Activated T-cell treated with anti-CD3 and anti-CD28 coated beads, Interleukin-2, amount 50 U/mL, for 48 hours (primary cell): Measurements from ENCODE around the gene ZNF286A.
"Not testable (repeated sequence)": the region's sequence is repeated elsewhere in the genome, so short reads cannot be mapped to it uniquely, and the experiment has no call there.

Experiments used
- DNase-seq, 2 experiments: peaks; one replicate each; pipeline ENCODE4 v3.0.0-alpha.2; 2020

Gene ZNF286A

DNA sequence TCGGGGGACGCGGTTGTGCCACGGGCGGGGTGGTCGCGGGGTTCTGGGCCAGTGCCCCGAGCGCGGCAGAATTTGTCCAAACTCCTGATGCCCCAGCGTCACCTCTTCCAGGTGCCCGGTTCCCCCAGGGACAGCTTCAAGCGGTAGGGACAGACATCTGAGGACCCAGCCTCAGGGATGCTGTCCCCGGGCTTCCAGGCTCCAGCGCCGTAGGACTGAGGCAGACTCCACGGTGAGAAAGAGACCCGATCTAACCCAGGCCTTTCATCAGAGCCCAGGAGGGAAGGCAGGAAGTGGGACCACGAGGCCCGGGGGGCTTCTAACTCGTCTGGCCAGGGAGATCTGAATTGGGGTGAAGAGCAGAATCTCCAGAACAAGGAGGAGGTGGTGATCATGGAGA lies 385 bp downstream of the ZNF286A start:
- DNase-seq: not testable (repeated sequence)

DNA sequence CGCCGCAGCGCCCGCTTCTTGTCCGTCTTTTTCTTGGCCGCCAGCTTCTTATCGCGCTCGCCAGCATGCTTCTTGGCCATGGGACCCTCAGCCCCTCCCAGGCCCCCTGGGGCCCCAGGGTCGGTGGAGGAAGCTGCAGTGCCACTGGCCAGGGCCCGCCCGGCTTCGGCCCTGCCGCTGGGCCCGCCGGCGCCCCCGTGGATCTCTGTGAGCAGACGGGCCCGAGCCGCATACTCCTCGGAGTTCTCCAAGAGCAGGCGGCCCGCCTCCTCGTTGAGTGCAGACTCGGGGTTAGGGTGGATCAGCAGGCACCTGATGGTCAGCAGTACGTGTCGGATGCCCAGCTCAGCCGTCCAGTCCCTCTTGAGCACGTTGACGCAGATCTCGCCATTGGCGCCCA lies 4.7 kb downstream of the ZNF286A start:
- DNase-seq: not testable (repeated sequence)

DNA sequence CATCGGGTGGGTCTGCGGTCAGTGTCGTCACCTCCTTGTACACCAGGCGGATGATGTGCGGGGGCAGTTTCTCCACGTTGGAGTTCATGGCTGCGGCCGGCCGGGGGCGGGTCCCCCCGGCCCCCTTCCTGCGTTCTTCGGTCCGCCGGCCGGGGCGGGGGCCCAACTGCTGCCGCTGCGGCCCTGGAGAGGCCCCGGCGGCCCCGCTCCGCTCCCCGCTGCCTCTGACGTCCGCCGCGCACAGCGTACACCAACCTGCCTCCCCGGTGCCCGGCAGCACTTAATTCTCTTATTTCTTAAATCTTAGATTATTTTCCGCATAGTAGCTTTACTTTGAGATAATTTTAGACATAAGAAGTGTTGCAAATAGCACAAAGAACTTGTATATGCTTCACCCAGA lies 5.3 kb downstream of the ZNF286A start:
- DNase-seq: not testable (repeated sequence)

DNA sequence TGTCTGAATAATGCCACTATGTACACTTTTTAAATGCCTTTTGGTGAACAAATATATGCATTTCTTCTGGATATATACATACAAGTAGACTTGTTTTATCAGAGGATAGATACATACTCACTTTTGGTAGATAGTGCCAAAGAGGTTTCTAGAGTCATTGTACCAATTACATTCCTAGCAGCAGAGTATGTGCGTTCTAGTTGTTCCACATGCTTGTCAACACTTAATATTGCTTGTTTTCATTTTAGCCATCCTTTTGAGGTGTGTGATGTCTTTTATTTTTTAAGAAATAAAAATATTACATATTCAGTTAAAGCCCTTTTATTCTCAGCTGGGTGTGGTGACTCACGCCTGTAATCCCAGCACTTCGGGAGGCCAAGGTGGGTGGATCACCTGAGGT lies 9.3 kb downstream of the ZNF286A start:
- DNase-seq: not testable (repeated sequence)

DNA sequence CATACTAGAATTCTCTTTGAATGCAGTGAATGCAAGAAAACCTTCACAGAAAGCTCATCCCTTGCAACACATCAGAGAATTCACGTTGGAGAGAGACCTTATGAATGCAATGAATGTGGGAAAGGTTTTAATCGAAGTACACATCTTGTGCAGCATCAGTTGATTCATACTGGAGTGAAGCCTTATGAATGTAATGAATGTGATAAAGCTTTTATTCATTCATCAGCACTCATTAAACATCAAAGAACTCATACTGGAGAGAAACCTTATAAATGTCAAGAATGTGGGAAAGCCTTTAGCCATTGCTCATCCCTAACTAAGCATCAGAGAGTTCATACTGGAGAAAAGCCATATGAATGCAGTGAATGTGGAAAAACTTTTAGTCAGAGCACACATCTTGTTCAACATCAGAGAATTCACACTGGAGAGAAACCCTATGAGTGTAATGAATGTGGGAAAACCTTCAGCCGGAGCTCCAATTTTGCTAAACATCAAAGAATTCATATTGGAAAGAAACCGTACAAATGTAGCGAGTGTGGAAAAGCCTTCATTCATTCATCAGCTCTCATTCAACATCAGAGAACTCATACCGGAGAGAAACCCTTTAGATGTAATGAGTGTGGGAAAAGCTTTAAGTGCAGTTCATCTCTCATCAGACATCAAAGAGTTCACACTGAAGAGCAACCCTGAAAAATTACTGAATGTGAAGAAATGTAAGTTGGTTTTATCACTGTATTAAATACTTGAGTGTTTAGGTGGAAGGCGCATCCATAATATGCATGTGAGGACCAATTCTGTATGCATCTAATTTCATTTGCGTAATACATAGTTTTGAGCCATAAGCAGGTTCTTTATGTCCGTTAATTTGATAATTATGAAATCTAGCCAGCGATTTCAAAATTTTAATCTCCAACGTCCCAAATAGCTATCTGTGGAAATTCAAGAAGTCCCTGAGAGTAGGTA lies 17.3 kb downstream of the ZNF286A start:
- not testable (repeated sequence) for DNase-seq

DNA sequence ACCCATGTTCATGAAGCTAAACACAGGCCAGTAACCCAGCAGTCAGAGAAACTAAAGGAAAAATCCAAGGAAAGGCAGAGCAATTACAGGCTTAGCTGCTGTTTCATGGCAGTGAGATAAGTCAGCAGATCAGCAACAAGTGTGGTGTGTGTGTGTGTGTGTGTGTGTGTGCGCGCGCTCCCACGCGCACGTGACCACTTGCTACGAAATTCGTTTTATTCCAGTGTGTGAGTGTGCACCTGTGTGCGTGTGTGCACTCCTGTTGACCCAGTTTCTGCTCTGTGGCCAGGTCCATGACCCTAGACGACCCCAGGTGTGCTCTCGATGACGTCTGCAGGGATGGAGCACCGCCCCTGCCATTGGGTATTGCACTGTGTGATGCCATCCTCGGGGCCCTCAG lies 31.0 kb downstream of the ZNF286A start:
- not testable (repeated sequence) for DNase-seq

DNA sequence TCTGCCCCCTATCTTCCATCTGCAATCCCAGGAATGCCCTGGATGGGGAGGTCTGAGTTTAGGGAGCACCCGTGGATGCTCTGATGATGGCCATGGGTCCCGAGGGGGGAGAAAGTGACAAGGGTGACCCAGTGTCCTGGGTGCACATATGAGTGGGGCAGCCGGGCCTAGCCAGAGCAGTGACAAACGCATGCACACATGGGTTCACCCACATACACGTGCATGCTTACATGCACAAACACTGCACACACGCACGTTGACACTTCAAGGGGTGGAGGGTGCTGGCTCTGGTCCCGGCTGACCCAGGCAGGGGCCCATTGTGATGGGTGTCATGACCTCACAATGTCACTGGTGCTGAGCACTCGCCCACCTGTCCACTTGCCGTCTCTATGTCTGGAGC lies 32.3 kb downstream of the ZNF286A start, which contains the start of gene TBC1D26:
Gene TBC1D26, plus strand, starts transcription at position 384 of the 400 bp plus-strand sequence. CDS start 3,066 bp downstream, outside the sequence.
- not testable (repeated sequence) for DNase-seq

DNA sequence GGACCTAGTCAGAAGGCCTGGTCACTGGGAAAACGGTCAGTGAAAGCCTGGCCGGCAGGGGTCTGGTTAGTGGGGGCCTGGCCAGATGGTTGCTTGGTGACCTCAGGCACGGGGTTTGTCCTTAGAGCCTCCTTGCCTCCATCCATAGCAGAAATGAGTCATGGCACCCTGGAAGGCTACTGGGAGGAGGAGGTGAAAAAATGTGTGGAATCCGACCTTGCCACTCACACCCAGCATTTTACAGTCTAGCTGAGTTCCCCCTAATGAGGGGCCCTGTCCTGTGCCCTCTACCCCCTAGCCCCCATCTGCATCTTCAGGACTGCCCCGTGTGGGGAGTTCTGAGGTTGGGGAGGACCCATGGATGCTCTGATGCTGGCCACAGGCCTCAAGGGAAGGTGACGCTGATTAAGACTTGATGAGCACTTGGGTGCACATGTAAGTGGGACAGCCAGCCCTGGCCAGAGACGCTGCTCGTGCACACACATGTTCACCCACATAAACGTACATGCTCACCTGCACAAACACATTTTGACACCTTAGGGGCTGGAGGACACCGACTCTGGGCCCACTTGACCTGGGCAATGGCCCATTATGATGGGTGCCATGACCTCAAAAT lies 33.7 kb downstream of the ZNF286A start:
- DNase-seq: not testable (repeated sequence)

DNA sequence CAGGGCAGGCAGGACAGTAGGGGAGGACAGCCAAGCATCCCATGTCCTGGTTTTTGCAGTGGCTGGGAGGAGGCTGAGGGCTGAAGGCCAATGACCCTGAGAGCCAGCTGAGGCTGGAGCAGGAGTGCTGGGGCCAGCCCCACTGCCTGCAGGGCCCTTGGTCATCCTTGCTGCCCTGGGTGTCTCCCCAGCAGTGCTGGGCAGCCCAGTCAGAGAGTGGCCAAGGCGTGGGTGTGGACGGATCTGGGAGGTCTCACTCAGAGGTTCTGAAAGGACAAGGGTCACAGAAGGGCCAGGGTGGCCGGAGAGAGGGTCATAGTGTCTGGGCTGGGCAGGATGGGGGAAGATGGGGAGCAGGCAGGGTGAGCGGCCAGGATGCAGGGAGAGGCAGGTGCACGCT lies 37.0 kb downstream of the ZNF286A start:
- not testable (repeated sequence) for DNase-seq

DNA sequence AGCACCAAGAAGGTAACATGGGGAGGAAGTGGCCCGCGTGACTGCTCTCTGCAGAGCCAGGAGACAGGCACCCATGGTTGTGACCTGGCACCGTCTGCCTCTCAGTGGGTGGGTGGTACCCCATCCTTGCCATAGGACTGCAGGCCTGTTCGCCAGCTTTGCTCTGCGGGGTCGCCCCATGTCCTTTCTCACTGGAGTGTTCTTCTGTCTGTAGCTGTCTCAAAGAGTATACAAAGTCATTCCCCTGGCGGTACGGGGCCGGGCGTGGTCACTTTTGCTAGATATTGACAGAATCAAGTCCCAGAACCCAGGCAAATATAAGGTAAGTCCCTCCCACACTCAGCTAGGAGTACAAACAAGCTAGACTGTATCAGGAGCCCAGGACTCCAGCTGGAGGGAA lies 38.5 kb downstream of the ZNF286A start:
- DNase-seq: no peak

DNA sequence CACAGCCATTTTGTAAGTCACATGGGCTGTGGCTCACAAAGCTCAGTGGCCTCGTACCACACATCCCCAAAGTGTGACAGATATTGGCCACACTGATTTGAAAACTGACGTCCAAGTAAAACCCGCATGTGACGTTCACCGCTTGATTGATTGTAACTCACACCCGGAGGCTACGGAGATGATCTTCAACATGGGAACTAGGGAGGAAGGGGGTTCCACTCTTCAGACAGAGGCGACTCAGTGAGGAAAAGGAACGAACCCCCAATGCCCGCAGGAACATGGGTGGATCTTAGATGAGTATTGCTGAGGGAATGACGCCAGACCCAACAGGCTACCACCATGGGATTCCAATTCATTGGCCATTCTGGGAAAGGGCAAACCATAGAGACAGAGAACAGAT lies 39.7 kb downstream of the ZNF286A start:
- not testable (repeated sequence) for DNase-seq

DNA sequence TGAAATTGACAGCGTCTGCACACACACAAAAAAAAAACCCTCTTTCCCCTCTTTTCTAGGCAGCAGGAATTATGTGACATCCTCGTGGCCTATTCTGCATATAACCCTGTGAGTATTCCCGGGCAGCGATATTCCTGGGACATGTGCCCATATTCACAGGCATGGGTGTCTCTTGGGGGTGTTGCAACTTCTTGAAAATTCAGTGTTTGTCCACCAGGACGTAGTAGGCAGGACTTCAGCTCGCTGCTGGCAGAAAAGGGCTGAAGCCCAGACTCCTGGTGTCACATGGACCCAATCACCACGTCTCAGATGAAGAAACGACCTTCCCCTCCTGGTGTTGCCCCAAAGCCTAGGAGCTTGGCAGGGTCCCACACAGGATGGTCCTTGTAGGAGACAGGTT lies 40.5 kb downstream of the ZNF286A start:
- not testable (repeated sequence) for DNase-seq

DNA sequence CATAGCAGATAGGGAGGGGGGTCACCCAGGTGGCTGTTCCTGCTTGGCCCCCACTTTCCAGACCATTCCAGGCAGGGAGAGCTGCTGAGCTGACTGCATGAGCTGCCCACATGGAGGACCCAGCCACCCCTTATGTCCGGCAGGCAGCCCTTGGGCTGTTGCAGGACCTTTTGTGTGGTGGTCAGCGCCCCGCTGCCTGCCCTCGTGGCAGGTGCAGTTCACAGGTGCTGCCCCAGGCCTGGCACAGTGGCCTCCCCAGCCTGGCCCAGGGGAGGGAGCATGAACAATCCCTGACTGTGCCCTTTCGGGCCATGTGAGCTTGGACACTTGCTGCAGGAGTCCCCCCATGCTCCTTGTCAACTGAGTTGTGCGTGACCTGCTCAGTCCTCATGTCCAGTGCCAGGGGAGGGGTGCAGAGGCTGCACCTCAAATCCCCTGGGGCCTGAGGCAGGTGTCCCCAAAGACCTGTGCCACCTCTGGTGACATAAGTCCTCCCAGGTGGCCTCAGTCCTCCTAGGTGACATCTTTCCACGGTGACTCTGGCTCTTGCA lies 41.1 kb downstream of the ZNF286A start:
- no peak for DNase-seq

DNA sequence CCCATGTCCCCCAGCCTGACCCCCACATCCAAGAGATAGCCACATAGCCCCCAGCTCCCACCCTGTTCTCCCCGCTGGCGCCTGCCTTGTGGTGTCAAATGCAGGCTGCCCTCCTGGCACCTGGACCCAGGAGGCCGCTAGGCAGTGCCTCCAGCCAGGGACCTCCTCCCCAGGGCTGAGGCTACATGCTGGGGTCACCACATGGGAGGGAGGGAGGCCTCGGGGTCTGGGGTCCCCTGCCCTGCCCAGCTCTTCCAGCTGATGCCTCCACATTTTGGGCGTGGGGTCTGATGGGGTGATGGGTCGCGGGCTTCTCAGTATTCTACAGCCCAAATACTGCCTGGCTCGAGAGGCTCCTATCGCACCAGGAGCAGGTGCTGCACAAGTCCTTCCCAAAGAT lies 42.1 kb downstream of the ZNF286A start:
- no peak for DNase-seq

DNA sequence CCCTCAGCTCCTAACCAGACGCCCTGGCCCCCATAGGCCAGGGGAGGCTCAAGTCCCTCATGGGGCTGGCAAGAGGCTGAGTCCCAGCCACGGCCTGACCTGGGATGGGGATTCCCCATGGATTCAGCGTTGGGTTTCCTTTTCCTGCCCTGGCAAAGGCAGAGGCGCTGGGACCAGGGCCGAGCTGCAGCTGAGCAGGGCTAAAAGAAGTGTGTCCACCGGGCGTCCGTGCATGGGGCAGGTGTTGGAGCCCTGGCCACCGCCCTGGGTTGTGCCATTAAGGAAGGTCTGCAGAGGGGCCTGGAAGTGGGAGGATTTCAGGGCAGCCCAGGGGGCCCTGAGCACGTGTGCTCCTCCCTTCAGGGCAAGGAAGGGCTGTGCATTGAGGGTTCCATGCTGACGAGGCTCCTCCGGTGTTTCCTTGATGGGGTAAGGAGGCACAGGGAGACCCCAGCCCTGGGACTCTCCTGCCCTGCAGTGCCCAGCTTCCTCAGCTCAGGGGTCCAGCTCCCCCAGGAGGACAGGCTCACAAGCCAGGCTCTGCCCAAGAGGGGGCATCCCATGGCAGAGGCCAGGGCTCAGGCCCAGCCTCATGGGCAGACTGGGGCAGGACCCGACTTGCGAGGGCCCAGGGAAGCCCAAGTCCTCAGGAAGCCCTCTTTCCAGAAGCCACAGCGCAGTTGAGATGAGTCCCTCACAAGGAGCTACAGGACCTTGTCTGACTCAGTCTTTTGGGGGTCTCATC lies 42.7 kb downstream of the ZNF286A start:
- no peak for DNase-seq

DNA sequence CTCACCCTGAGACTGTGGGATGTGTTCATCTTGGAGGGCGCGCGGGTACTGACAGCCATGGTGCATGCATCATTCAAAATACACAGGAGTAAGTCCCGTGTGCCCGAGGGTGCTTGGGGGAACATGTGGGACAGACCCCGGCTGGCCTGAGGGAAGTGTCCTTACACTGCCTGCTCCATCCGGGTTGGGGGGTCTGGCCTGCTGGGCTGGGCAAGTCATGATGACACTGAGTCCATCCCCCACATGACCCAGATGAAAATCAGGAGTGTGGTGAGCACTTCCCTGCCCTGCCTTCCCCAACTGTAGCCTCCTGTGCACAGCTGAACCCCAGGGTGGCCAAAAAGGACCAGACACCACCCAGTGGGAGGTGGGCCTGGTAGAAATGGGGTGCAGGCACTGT lies 43.4 kb downstream of the ZNF286A start:
- DNase-seq: no peak

DNA sequence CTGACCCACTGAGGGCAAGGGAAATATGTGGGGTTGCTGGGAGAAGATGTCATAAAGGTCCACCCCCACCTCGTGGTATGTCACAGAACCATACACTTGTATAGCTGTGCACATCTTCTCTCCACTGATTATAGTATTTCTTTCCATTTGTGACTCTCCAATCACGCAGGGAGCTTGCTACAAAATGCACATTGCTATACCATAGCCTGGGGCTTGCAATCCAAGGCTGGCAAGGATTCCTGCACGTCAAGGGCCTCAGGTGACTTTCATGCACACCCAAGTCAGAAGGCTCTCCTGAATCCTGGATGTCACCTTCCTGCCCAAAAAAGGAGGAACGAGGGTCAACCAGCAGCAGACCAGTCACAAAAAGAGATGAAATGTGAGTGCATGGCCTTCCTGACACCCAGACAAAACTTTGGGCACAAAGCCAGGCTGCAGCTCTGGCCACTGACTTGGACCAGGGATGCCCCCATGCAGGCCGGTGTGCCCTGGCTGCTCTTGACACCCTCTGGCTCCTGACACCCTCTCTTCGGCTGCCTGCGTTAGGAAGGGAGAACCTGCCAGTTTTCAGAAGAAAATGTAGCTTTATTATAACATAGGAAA lies 44.6 kb downstream of the ZNF286A start:
- DNase-seq: no peak

DNA sequence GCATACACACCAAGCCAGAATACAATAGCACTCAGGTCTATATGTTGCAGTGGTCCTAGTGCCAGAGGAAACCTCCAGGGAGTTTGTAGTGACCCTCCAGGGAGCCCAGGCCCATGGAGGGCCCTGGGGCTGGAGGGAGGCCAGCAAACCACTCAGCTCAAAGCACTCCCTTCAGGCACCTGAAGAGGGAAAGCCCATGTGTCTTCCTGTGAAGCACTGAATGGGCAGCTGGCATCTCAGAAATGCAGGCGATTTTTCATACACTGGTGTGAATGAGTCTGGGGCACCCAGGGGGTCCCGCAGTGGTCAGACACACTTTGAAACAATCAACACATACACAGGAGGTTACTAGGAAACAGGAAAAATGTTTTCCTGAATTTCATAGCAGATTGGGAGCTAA lies 45.3 kb downstream of the ZNF286A start:
- DNase-seq: no peak

DNA sequence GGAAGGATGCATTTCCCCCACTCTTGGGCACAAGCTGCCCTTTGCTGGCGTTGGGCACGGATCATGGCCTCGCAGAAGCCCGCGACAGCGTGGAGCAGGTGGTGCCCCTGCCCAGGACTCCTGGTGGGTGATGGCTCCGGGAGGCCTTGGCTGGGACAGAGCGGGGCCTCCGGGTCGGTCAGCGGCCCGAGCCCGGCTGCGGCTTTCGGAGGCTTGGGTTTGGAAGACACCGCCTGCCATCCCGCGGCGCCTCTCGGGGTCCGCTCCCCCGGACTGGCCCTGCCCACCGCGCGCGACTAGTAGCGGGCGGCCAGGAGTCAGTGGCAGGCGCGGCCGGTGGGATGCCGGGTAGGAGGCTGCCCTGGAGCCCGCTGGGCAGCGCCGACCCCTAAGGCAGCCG lies 49.9 kb downstream of the ZNF286A start:
- DNase-seq: not testable (repeated sequence)

DNA sequence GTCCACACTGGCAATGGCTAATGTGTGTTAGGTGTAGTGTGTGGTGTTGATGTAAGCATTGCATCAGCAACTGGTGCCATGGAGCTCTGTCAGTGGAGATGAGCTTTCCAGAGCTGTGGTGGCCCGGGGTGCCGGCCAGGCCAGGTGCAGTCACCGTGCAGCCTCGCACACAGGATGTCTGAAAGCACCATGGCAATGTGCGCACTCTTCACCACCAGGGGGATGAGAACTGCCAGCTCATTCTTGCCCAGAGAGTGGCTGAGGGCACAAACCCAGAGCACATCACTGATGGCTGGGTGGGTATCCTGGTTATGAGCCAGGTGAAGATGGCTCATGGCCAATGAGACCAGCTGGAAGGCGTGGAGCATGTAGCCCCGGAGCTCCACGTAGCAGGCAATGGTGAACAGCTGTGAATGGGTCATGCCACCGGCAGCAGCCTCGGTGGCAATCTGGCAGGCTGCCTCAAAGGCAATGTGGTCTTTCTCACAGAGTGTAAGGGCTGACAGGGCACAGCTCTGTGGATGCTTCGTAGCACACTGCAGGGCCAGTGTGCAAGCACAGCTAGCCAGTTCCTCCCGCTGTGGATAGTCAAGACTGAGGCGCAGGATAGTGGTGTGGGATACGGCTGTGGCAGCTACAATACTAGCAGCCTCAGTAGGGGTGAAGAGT lies 69.4 kb downstream of the ZNF286A start:
- not testable (repeated sequence) for DNase-seq
